ENCODE data around the gene RRBP1. TPM values are rescaled to one million over a fixed set of nuclear protein-coding genes. Genes with fewer than 3 reads are reported as not detected.

Gene RRBP1
- total and polyA plus RNA-seq, 2 donors (not counting 3 experiments of a cell fraction or from before 2014, with no cell fraction given): 50.3 to 236 TPM

DNA sequence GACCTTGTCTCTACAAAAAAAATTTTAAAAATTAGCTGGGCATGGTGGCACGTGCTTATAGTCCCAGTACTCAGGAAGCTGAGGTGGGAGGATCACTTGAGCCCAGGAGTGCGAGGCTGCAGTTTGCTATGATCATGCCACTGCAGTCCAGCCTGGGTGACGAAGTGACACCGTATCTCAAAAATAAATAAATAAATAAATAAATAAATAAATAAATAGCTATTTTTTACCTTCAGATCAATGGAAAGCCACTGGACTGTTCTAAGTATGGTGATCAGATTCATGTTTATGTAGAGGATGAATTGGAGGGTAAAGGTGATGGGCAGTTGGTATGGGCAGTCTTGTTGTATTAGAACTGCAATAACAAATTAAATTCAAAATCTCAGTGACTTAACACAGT lies 88.1 kb downstream of the RRBP1 start:
- peak overlapping the region; percentile 51 for H3K4me2 ChIP-seq (ENCODE audit: insufficient read depth, low read length)
- H3K9me3 ChIP-seq (replicated peaks; ENCODE audit: control insufficient read depth, insufficient read depth, low read length): no peaks in the 10 kb centered on the region
- intact Hi-C loops (cut with micrococcal nuclease): loop anchor here (1.0 kb wide), 1 partner anchor 25 kb away; no protein-coding TSS in a partner anchor
- H3K4me1 ChIP-seq (ENCODE audit: control insufficient read depth, extremely low read depth, insufficient read depth, low read length): peaks cover 21% of the 10 kb centered on the region
- CTCF ChIA-PET: interaction anchor here (1.0 to 2.4 kb wide), 13 partner anchors 9 to 89 kb away, joined by 3 to 25 read pairs (median 7); partner anchors contain the start of gene DSTN
- DNase-seq (ENCODE audit: low read depth, low spot score): no peak
- peaks cover 94% of the 10 kb centered on the region for H3K79me2 ChIP-seq (ENCODE audit: control insufficient read depth, insufficient read depth, low read length)
- H3K36me3 ChIP-seq (ENCODE audit: control insufficient read depth in 2 of 2, extremely low read depth in 1 of 2, insufficient read depth in 2 of 2, low read length in 2 of 2): no peaks in the 10 kb centered on the region
- dilution Hi-C loops (cut with MboI; ENCODE audit: extremely low pct_ligation_motif_present, low sequenced_read_pairs): loop anchor here (5.0 kb wide), 1 partner anchor 52 kb away; no protein-coding TSS in a partner anchor
- H2AFZ ChIP-seq (ENCODE audit: low read depth, low read length): no peak overlapping the region
- peak overlapping the region; percentile 9 for H3K27ac ChIP-seq (ENCODE audit: insufficient read depth, low read depth, low read length)
- H3K4me3 ChIP-seq (replicated peaks in 1 of 3; ENCODE audit: insufficient read depth in 1 of 3, low read depth in 1 of 3, low read length in 3 of 3): no peak overlapping the region
- FAIRE-seq: no peak
- no TSS peak for BruUV-seq (replicated peaks)
- peaks cover 15% of the 10 kb centered on the region for H4K20me1 ChIP-seq (replicated peaks; ENCODE audit: control insufficient read depth, extremely low read depth, insufficient read depth, low read length)
- H3K27me3 ChIP-seq (ENCODE audit: control insufficient read depth in 2 of 2, insufficient read depth in 2 of 2, low read length in 2 of 2): no peaks in the 10 kb centered on the region
- no peak overlapping the region for H3K9ac ChIP-seq (replicated peaks; ENCODE audit: extremely low read depth, insufficient read depth, low read length)
- TF ChIP-seq POLR2A (IDR thresholded peaks at IDR 0.05; ENCODE audit: low read depth, low read length) (no peak), JUN (IDR thresholded peaks at IDR 0.05; ENCODE audit: borderline replicate concordance, insufficient read depth, insufficient read length, low read depth) (no peak), FOS (IDR thresholded peaks at IDR 0.05; ENCODE audit: borderline replicate concordance, insufficient read depth, low read length) (no peak), EZH2 (IDR thresholded peaks at IDR 0.05; ENCODE audit: borderline replicate concordance, low read depth, low read length, severe bottlenecking) (no peak)
- TF ChIP-seq, protein P1, sequence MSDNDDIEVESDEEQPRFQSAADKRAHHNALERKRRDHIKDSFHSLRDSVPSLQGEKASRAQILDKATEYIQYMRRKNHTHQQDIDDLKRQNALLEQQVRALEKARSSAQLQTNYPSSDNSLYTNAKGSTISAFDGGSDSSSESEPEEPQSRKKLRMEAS (IDR thresholded peaks at IDR 0.05; ENCODE audit: insufficient read depth, insufficient read length): no peak
- POLR2A ChIA-PET: interaction anchor here (1.4 to 1.8 kb wide), 2 partner anchors 17 to 24 kb away, joined by 3 to 8 read pairs; partner anchors contain the start of gene DSTN
- no peaks in the 10 kb centered on the region for H3K9me1 ChIP-seq (replicated peaks; ENCODE audit: control insufficient read depth, extremely low read depth, insufficient read depth, low read length)

DNA sequence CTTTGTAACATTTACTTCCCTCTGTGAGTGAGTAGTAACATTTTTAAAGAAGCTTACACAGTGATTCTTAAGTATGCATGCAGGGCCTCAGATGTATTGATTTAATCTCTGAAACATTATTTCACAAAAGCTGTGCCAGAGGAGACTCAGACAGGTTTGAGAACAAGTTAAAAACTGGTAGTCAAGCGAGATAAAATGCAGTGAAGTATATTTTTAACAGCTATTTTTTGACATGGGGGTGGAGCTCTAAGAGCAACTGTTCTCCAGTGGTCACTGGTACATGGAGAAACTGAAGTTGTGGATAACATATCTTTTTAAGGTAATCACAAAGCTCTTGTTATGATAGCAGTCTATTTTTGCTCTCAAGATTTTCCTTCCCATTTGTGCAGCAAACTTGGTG lies 91.8 kb downstream of the RRBP1 start:
- H4K20me1 ChIP-seq (replicated peaks; ENCODE audit: control insufficient read depth, extremely low read depth, insufficient read depth, low read length): peaks cover 12% of the 10 kb centered on the region
- dilution Hi-C loops (cut with MboI; ENCODE audit: extremely low pct_ligation_motif_present, low sequenced_read_pairs): loop anchor here (5.0 kb wide), 1 partner anchor 48 kb away; no protein-coding TSS in a partner anchor

More for the DNA sequence above, 91.8 kb downstream of the RRBP1 start:
- intact Hi-C loops (cut with micrococcal nuclease): no loop called here
- Histone ChIP-seq H3K79me2 (ENCODE audit: control insufficient read depth, insufficient read depth, low read length) (peaks cover 92% of the 10 kb centered on the region), H3K27ac (ENCODE audit: insufficient read depth, low read depth, low read length) (no peak overlapping the region), H3K9me3 (replicated peaks; ENCODE audit: control insufficient read depth, insufficient read depth, low read length) (no peaks in the 10 kb centered on the region), H3K9me1 (replicated peaks; ENCODE audit: control insufficient read depth, extremely low read depth, insufficient read depth, low read length) (no peaks in the 10 kb centered on the region), H3K4me2 (ENCODE audit: insufficient read depth, low read length) (no peak overlapping the region), H3K27me3 (ENCODE audit: control insufficient read depth in 2 of 2, insufficient read depth in 2 of 2, low read length in 2 of 2) (no peaks in the 10 kb centered on the region), H2AFZ (ENCODE audit: low read depth, low read length) (no peak overlapping the region), H3K36me3 (ENCODE audit: control insufficient read depth in 2 of 2, extremely low read depth in 1 of 2, insufficient read depth in 2 of 2, low read length in 2 of 2) (no peaks in the 10 kb centered on the region), H3K4me3 (replicated peaks in 1 of 3; ENCODE audit: insufficient read depth in 1 of 3, low read depth in 1 of 3, low read length in 3 of 3) (no peak overlapping the region), H3K9ac (replicated peaks; ENCODE audit: extremely low read depth, insufficient read depth, low read length) (no peak overlapping the region), H3K4me1 (ENCODE audit: control insufficient read depth, extremely low read depth, insufficient read depth, low read length) (peaks cover 21% of the 10 kb centered on the region)
- CTCF ChIA-PET: interaction anchor here (1.0 to 1.7 kb wide), 6 partner anchors 12 to 53 kb away, joined by 3 to 13 read pairs (median 4); no protein-coding TSS in a partner anchor
- POLR2A ChIA-PET: no interaction called here
- DNase-seq (ENCODE audit: low read depth, low spot score) (no peak), FAIRE-seq (no peak)
- no TSS peak for BruUV-seq (replicated peaks)
- TF ChIP-seq MYC (IDR thresholded peaks at IDR 0.05; ENCODE audit: low read depth, low read length) (no peak), FOS (IDR thresholded peaks at IDR 0.05; ENCODE audit: borderline replicate concordance, insufficient read depth, low read length) (no peak), POLR2AphosphoS5 (IDR thresholded peaks at IDR 0.05; ENCODE audit: insufficient read depth, low read depth, low read length) (no peak), EZH2 (IDR thresholded peaks at IDR 0.05; ENCODE audit: borderline replicate concordance, low read depth, low read length, severe bottlenecking) (no peak), JUN (IDR thresholded peaks at IDR 0.05; ENCODE audit: borderline replicate concordance, insufficient read depth, insufficient read length, low read depth) (no peak), GATA2 (IDR thresholded peaks at IDR 0.05; ENCODE audit: insufficient read depth, insufficient read length, low read depth, low read length) (no peak), POLR2A (IDR thresholded peaks at IDR 0.05; ENCODE audit: low read depth, low read length) (no peak)
- TF ChIP-seq, protein P1 (IDR thresholded peaks at IDR 0.05; ENCODE audit: insufficient read depth, insufficient read length): no peak
- TF ChIP-seq, protein P2, sequence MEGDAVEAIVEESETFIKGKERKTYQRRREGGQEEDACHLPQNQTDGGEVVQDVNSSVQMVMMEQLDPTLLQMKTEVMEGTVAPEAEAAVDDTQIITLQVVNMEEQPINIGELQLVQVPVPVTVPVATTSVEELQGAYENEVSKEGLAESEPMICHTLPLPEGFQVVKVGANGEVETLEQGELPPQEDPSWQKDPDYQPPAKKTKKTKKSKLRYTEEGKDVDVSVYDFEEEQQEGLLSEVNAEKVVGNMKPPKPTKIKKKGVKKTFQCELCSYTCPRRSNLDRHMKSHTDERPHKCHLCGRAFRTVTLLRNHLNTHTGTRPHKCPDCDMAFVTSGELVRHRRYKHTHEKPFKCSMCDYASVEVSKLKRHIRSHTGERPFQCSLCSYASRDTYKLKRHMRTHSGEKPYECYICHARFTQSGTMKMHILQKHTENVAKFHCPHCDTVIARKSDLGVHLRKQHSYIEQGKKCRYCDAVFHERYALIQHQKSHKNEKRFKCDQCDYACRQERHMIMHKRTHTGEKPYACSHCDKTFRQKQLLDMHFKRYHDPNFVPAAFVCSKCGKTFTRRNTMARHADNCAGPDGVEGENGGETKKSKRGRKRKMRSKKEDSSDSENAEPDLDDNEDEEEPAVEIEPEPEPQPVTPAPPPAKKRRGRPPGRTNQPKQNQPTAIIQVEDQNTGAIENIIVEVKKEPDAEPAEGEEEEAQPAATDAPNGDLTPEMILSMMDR (IDR thresholded peaks at IDR 0.05; ENCODE audit: extremely low read depth in 1 of 2, insufficient read depth in 1 of 2, low read depth in 1 of 2, low read length in 2 of 2): no peak
